Measurements from ENCODE around the gene COL4A2.

DNA sequence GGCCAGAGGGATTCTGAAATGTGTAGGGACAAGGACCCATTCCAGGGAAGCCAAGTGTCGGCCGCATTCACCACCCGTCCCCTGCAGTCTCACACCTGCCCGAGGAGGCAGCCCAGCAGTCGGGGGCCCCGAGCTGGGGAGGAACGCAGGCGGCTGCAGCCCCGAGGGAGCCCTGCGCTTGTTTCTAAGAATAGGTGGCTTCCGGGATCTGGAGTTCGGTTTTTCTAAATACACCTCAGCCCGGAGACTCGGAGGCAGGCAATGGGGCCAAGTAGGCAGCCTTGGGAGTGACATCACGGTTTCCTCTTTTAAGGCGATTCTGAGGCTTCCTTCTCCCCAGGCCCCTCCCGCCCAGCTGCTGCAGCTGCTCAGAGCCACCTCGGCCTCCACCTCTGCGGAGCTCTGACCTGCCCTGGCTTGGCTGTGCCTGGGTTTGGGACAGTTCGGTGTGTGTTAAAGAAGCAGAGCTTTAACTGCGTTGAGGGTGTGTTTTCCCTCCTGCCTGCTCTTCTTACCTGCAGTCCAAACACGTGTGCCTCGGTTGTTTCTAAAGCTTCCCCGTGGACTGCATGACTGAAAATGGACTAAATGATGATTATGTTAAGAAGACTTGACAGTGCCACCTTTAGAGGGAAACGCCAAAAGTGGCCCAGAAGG is 80.5 kb downstream of the COL4A2 start:
- TF ChIP-seq EZH2 (IDR thresholded peaks at IDR 0.05; ENCODE audit: low read length, unreplicated experiment) (no peak), EZH2phosphoT487 (IDR thresholded peaks at IDR 0.05; ENCODE audit: borderline replicate concordance, low read length) (no peak)
- TF ChIP-seq, protein P1, sequence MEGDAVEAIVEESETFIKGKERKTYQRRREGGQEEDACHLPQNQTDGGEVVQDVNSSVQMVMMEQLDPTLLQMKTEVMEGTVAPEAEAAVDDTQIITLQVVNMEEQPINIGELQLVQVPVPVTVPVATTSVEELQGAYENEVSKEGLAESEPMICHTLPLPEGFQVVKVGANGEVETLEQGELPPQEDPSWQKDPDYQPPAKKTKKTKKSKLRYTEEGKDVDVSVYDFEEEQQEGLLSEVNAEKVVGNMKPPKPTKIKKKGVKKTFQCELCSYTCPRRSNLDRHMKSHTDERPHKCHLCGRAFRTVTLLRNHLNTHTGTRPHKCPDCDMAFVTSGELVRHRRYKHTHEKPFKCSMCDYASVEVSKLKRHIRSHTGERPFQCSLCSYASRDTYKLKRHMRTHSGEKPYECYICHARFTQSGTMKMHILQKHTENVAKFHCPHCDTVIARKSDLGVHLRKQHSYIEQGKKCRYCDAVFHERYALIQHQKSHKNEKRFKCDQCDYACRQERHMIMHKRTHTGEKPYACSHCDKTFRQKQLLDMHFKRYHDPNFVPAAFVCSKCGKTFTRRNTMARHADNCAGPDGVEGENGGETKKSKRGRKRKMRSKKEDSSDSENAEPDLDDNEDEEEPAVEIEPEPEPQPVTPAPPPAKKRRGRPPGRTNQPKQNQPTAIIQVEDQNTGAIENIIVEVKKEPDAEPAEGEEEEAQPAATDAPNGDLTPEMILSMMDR (conservative IDR thresholded peaks at IDR 0.05; ENCODE audit: low read depth, low read length): no peak
